Breast epithelium (tissue), 4 donors: ENCODE data around the gene ATRNL1. TPM values are rescaled to one million over a fixed set of nuclear protein-coding genes. Genes with fewer than 3 reads are reported as not detected.
"Not testable (repeated sequence)": the region's sequence is repeated elsewhere in the genome, so short reads cannot be mapped to it uniquely, and the experiment has no call there.

Experiments
- DNase-seq, 2 donors: peaks; one replicate each; pipeline ENCODE4 v3.0.0-alpha.2; 2019; ENCODE audit warnings: low spot score in 2 of 2
- H3K27ac ChIP-seq, 2 donors: fragments of 200-600 bp; sonication (generic) in 1 of 2; one replicate each; pipeline ENCODE4 v1.5.1; 2016 to 2019; ENCODE audit warnings: mild to moderate bottlenecking in 1 of 2
- H3K27me3 ChIP-seq, 2 donors: fragments of 200-600 bp; sonication (generic) in 1 of 2; one replicate each; pipeline versions ENCODE4 v1.5.1 to v1.6.0; 2017 to 2019; ENCODE audit warnings: control low read depth in 1 of 2, mild to moderate bottlenecking in 1 of 2
- H3K36me3 ChIP-seq: fragments of 200-600 bp; one replicate; pipeline ENCODE4 v1.5.1; 2019
- H3K4me1 ChIP-seq, 2 donors: fragments of 200-600 bp; sonication (generic); one replicate each; pipeline ENCODE4 v1.5.1; 2016 to 2019; ENCODE audit warnings: control low read depth in 1 of 2
- H3K4me3 ChIP-seq, 3 donors: fragments of 200-600 bp; sonication (generic); 1 replicate in 2 of 3; 2 replicates in 1 of 3; pipeline ENCODE4 v1.5.1; 2016 to 2019; ENCODE audit warnings: mild to moderate bottlenecking in 3 of 3, moderate library complexity in 2 of 3
- H3K9me3 ChIP-seq, 2 donors: fragments of 200-600 bp; sonication (generic) in 1 of 2; one replicate each; pipeline ENCODE4 v1.5.1; 2016 to 2019; ENCODE audit warnings: control low read depth in 1 of 2
- CTCF ChIP-seq, 3 donors: fragments of 450-650 bp; IDR thresholded peaks; one replicate each; pipeline ENCODE4 v1.5.1; 2016 to 2017; ENCODE audit warnings: antibody characterized with exemption in 3 of 3, mild to moderate bottlenecking in 3 of 3, moderate library complexity in 3 of 3
- POLR2A ChIP-seq: fragments of 450-650 bp; IDR thresholded peaks from one replicate; pipeline ENCODE4 v1.6.1; 2016; ENCODE audit warnings: antibody characterized with exemption, mild to moderate bottlenecking, moderate library complexity
- POLR2AphosphoS5 ChIP-seq, 3 donors: sonication (generic); formaldehyde crosslinking; IDR thresholded peaks; one replicate each; pipeline ENCODE4 v1.6.1; 2017; ENCODE audit warnings: antibody characterized with exemption in 3 of 3
- intact Hi-C: fragments of 100-400 bp; cut with DNase I; formaldehyde crosslinking; loops from one replicate; pipeline ENCODE4 v1.15.1; 2023; ENCODE audit warnings: low total_unique reads
- total RNA-seq, 3 donors: library from RNA; depleted of rRNA; stranded (reverse); fragments of >200 nt; gene quantifications; one replicate each; pipeline ENCODE4 v1.1.0, GENCODE V29; 2016

The ATRNL1 gene
- total RNA-seq, 3 donors from 2014 or later = 0.16 to 11.4 (median 2.9) TPM

- TF ChIP-seq POLR2AphosphoS5 (IDR thresholded peaks at IDR 0.05) (no peak), CTCF (IDR thresholded peaks at IDR 0.05) (no peak), POLR2A (no peak)
- no peaks in the 10 kb centered on the region for H3K4me1 ChIP-seq
- H3K27me3 ChIP-seq = no peaks in the 10 kb centered on the region
- no peak overlapping the region for H3K27ac ChIP-seq
- no peaks in the 10 kb centered on the region for H3K9me3 ChIP-seq
- no peaks in the 10 kb centered on the region for H3K36me3 ChIP-seq
- H3K4me3 ChIP-seq = no peak overlapping the region
- no peak for DNase-seq
- intact Hi-C loops = no loop called here
Measured at GRCh38 chr10:115209133-115209532, 116.0 kb downstream of the ATRNL1 start.

DNA sequence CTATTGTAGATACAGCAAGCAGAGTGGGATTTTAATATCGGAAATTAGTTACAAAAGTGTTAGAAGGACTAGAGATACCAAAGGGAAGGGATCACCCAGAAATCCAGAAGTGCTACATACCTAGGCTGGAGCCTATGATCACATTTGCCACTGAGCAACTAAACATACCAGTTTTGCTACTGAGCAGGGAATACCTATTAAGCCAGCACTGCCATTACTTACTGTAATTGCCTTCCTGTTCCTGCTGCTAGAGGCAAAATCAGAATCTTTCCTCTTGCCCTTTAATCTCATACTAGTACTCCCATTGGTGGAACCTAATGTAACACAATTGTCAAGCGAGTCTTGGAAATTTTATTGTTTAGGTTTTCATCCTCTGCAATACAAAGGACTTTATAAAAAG is 121.7 kb downstream of the ATRNL1 start:
- H3K27me3 ChIP-seq = no peaks in the 10 kb centered on the region
- DNase-seq = no peak

DNA sequence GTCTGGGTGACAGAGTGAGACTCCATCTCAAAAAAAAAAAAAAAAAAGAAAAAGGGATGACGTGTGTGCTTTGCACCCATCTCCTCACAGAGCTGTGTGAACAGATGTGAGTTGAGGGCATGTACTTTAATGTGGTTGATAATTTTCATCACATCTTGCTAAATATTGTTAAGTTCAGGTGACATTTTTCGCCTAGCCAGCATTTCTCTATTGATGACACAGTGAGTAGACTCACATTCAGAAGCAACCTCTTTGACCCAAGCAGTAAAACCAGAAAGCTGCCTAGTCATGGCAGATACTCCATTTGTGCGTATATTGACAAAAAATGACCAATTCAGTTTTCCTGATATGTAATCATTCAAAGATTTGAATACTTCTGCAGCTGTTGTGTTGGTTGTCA is 126.0 kb downstream of the ATRNL1 start:
- no peak overlapping the region for H3K4me3 ChIP-seq
- H3K9me3 ChIP-seq = peaks cover 0 to 4% of the 10 kb centered on the region in 2 donors
- no peak overlapping the region for H3K27ac ChIP-seq
- intact Hi-C loops = no loop called here
- no peak for DNase-seq
- no peaks in the 10 kb centered on the region for H3K27me3 ChIP-seq
- TF ChIP-seq CTCF (IDR thresholded peaks at IDR 0.05) (no peak), POLR2AphosphoS5 (IDR thresholded peaks at IDR 0.05) (no peak), POLR2A (no peak)
- no peaks in the 10 kb centered on the region for H3K4me1 ChIP-seq
- H3K36me3 ChIP-seq = no peaks in the 10 kb centered on the region

More for the DNA sequence above, 121.7 kb downstream of the ATRNL1 start:
- no peaks in the 10 kb centered on the region for H3K36me3 ChIP-seq
- no peaks in the 10 kb centered on the region for H3K9me3 ChIP-seq
- no peak overlapping the region for H3K27ac ChIP-seq
- no peak overlapping the region for H3K4me3 ChIP-seq
- TF ChIP-seq POLR2AphosphoS5 (IDR thresholded peaks at IDR 0.05) (no peak), CTCF (IDR thresholded peaks at IDR 0.05) (no peak), POLR2A (no peak)
- intact Hi-C loops = no loop called here
- H3K4me1 ChIP-seq = no peaks in the 10 kb centered on the region

DNA sequence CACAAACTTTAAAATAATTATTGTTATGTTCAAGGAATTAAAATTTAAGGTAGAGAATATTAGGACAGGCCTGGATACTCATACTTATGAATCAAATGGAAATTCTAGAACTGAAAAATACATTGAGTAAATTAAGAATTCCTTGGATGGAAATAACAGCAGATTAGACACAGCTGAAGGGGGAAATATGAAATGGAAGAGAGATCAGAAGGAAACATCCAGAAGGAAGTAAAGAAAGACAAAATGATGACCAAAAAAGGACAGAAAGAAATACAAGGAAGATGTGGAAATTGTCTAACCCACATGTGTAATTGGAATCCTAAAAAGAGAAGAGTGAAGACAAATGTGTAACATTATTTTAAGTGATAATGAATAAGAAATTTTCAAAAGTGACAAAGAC is 128.9 kb downstream of the ATRNL1 start:
- H3K27ac ChIP-seq = no peak overlapping the region
- DNase-seq = no peak
- H3K27me3 ChIP-seq = no peaks in the 10 kb centered on the region
- H3K9me3 ChIP-seq = peaks cover 0 to 4% of the 10 kb centered on the region in 2 donors
- no peak for TF ChIP-seq POLR2AphosphoS5 (IDR thresholded peaks at IDR 0.05)
- TF ChIP-seq POLR2A = no peak
- H3K36me3 ChIP-seq = no peaks in the 10 kb centered on the region
- H3K4me1 ChIP-seq = no peaks in the 10 kb centered on the region
- H3K4me3 ChIP-seq = no peak overlapping the region
- intact Hi-C loops = no loop called here

- no peak for DNase-seq
- no peak overlapping the region for H3K4me3 ChIP-seq
- no peak overlapping the region for H3K27ac ChIP-seq
- no peaks in the 10 kb centered on the region for H3K36me3 ChIP-seq
- TF ChIP-seq POLR2AphosphoS5 (IDR thresholded peaks at IDR 0.05) = no peak
- TF ChIP-seq CTCF (IDR thresholded peaks at IDR 0.05) = no peak
- no peaks in the 10 kb centered on the region for H3K27me3 ChIP-seq
- H3K4me1 ChIP-seq = no peaks in the 10 kb centered on the region
- intact Hi-C loops = no loop called here
- H3K9me3 ChIP-seq = no peaks in the 10 kb centered on the region
Measured at GRCh38 chr10:115239761-115240160, 146.6 kb downstream of the ATRNL1 start.

DNA sequence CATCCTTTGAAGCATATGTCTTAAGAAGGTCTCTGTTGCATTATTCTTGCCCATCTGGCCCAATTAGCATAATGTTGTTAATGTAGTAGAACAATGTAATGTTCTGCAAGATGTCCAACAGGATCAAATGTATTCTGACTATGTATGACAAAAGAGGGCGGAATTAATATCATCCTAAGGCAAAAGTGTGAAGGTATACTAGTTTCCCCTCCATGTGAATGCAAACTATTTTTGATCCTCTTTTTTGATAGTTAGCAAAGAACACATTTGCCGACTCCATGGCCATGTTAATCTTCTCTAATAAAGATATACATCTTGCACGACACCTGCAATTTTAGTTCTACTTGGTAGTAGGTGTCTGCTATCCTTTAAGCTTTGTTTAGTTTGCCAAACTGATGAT is 157.6 kb downstream of the ATRNL1 start:
- intact Hi-C loops = no loop called here
- Histone ChIP-seq H3K36me3 (no peaks in the 10 kb centered on the region), H3K27me3 (no peaks in the 10 kb centered on the region), H3K4me3 (no peak overlapping the region), H3K4me1 (no peaks in the 10 kb centered on the region), H3K27ac (no peak overlapping the region), H3K9me3 (no peaks in the 10 kb centered on the region)
- DNase-seq = no peak
- no peak for TF ChIP-seq POLR2AphosphoS5 (IDR thresholded peaks at IDR 0.05)
- no peak for TF ChIP-seq POLR2A
- TF ChIP-seq CTCF (IDR thresholded peaks at IDR 0.05) = no peak

GRCh38 chr10:115253765-115254164 is 160.6 kb downstream of the ATRNL1 start:
- H3K4me1 ChIP-seq, intact Hi-C loops, H3K36me3 ChIP-seq, H3K4me3 ChIP-seq, H3K27me3 ChIP-seq, H3K27ac ChIP-seq, H3K9me3 ChIP-seq, DNase-seq: not testable (repeated sequence)
